HG02759 (cell line): ENCODE measurements around the gene CSMD2.

Source experiments
- ATAC-seq: cut with Tn5 transposase; IDR thresholded peaks from one replicate; pipeline ENCODE4 v1.9.1; 2021; ENCODE audit warnings: mild to moderate bottlenecking, moderate library complexity; ENCODE audit not compliant: unreplicated experiment

The CSMD2 gene

GRCh38 chr1:33577663-33578062, 587.4 kb downstream of the CSMD2 start:
- no peak for ATAC-seq

- no peak for ATAC-seq
These were observed 588.0 kb downstream of the CSMD2 start for GRCh38 chr1:33576821-33577599.

- no peak for ATAC-seq
These were observed 589.6 kb downstream of the CSMD2 start for GRCh38 chr1:33575324-33575879.

GRCh38 chr1:33573661-33574060, 591.4 kb downstream of the CSMD2 start:
- ATAC-seq: no peak

- no peak for ATAC-seq
These were observed 592.6 kb downstream of the CSMD2 start for GRCh38 chr1:33572387-33572786.

GRCh38 chr1:33569331-33569730, 595.7 kb downstream of the CSMD2 start:
- ATAC-seq: no peak

GRCh38 chr1:33563699-33564098, 601.3 kb downstream of the CSMD2 start:
- ATAC-seq: no peak

GRCh38 chr1:33562563-33562962, 602.5 kb downstream of the CSMD2 start:
- ATAC-seq: no peak

GRCh38 chr1:33561576-33561975, 603.5 kb downstream of the CSMD2 start:
- ATAC-seq: no peak

- no peak for ATAC-seq
These were observed 604.4 kb downstream of the CSMD2 start for GRCh38 chr1:33560680-33561079.

GRCh38 chr1:33548721-33549120, 616.3 kb downstream of the CSMD2 start:
- ATAC-seq: no peak

- no peak for ATAC-seq
These were observed 616.7 kb downstream of the CSMD2 start for GRCh38 chr1:33548319-33548718.

- ATAC-seq: no peak
These were observed 617.5 kb downstream of the CSMD2 start for GRCh38 chr1:33547576-33547975.

GRCh38 chr1:33541966-33542365, 623.1 kb downstream of the CSMD2 start:
- ATAC-seq: no peak

- no peak for ATAC-seq
These were observed 627.1 kb downstream of the CSMD2 start for GRCh38 chr1:33537885-33538284.

GRCh38 chr1:33535334-33535733, 629.7 kb downstream of the CSMD2 start:
- no peak for ATAC-seq

- ATAC-seq: no peak
These were observed 632.1 kb downstream of the CSMD2 start for GRCh38 chr1:33532936-33533335.

- no peak for ATAC-seq
These were observed 632.8 kb downstream of the CSMD2 start for GRCh38 chr1:33532250-33532649.

- ATAC-seq: no peak
These were observed 635.1 kb downstream of the CSMD2 start for GRCh38 chr1:33529957-33530356.

- ATAC-seq: no peak
These were observed 637.1 kb downstream of the CSMD2 start for GRCh38 chr1:33527934-33528333.

- no peak for ATAC-seq
These were observed 640.4 kb downstream of the CSMD2 start for GRCh38 chr1:33524586-33524985.

GRCh38 chr1:33519240-33519884, 645.7 kb downstream of the CSMD2 start:
- ATAC-seq: no peak
